HEK293 (cell line): ENCODE results near the gene MMP23B.

Experiments
- EGR2 ChIP-seq: fragments of 450-650 bp; formaldehyde crosslinking; IDR thresholded peaks from 2 replicates; pipeline ENCODE4 v1.5.1; 2016; ENCODE audit warnings: low read depth, missing biosample characterization, missing genetic modification characterization
- HOXA7 ChIP-seq: sonication (generic); formaldehyde crosslinking; IDR thresholded peaks from 2 replicates; pipeline ENCODE4 v1.8.1; 2022; ENCODE audit warnings: missing genetic modification reagents, borderline replicate concordance
- HOXD13 ChIP-seq: sonication (generic); formaldehyde crosslinking; IDR thresholded peaks from 2 replicates; pipeline ENCODE4 v1.8.0; 2022; ENCODE audit warnings: missing genetic modification reagents, borderline replicate concordance
- MEIS1 ChIP-seq: sonication (generic); formaldehyde crosslinking; IDR thresholded peaks from 2 replicates; pipeline ENCODE4 v1.8.1; 2022; ENCODE audit warnings: missing genetic modification reagents, mild to moderate bottlenecking, borderline replicate concordance
- MYNN ChIP-seq: fragments of 450-650 bp; formaldehyde crosslinking; IDR thresholded peaks from 2 replicates; pipeline ENCODE4 v1.5.1; 2016; ENCODE audit warnings: missing biosample characterization, missing genetic modification characterization, borderline replicate concordance
- OSR2 ChIP-seq: fragments of 450-650 bp; formaldehyde crosslinking; IDR thresholded peaks from 2 replicates; pipeline ENCODE4 v1.5.1; 2016; ENCODE audit warnings: missing biosample characterization, missing genetic modification characterization
- RBAK ChIP-seq: fragments of 450-650 bp; formaldehyde crosslinking; IDR thresholded peaks from 2 replicates; pipeline ENCODE4 v1.5.1; 2016; ENCODE audit warnings: missing biosample characterization, missing genetic modification characterization
- ZBTB17 ChIP-seq: fragments of 450-650 bp; formaldehyde crosslinking; IDR thresholded peaks from 2 replicates; pipeline ENCODE4 v1.5.1; 2016; ENCODE audit warnings: missing biosample characterization, missing genetic modification characterization
- ZFP3 ChIP-seq: fragments of 450-650 bp; formaldehyde crosslinking; IDR thresholded peaks from 2 replicates; pipeline ENCODE4 v1.5.1; 2016; ENCODE audit warnings: low read depth, missing biosample characterization, missing genetic modification characterization
- ZFP41 ChIP-seq: fragments of 450-650 bp; formaldehyde crosslinking; IDR thresholded peaks from 2 replicates; pipeline ENCODE4 v1.5.1; 2016; ENCODE audit warnings: missing biosample characterization, missing genetic modification characterization, borderline replicate concordance
- ZNF121 ChIP-seq: fragments of 450-650 bp; formaldehyde crosslinking; IDR thresholded peaks from 2 replicates; pipeline ENCODE4 v1.5.1; 2016; ENCODE audit warnings: missing biosample characterization, missing genetic modification characterization
- ZNF169 ChIP-seq: fragments of 450-650 bp; formaldehyde crosslinking; IDR thresholded peaks from 2 replicates; pipeline ENCODE4 v1.5.1; 2016; ENCODE audit warnings: missing biosample characterization, missing genetic modification characterization
- ZNF19 ChIP-seq: fragments of 450-650 bp; formaldehyde crosslinking; IDR thresholded peaks from 2 replicates; pipeline ENCODE4; 2016; ENCODE audit warnings: missing biosample characterization, missing genetic modification characterization, low read depth
- ZNF214 ChIP-seq: fragments of 450-650 bp; formaldehyde crosslinking; IDR thresholded peaks from 2 replicates; pipeline ENCODE4 v1.5.1; 2017; ENCODE audit warnings: missing biosample characterization, mild to moderate bottlenecking, missing genetic modification characterization, borderline replicate concordance
- ZNF341 ChIP-seq: fragments of 450-650 bp; formaldehyde crosslinking; IDR thresholded peaks from 2 replicates; pipeline ENCODE4; 2016; ENCODE audit warnings: low read depth, missing biosample characterization, missing genetic modification characterization
- ZNF514 ChIP-seq: fragments of 450-650 bp; formaldehyde crosslinking; IDR thresholded peaks from 2 replicates; pipeline ENCODE4 v1.5.1; 2016; ENCODE audit warnings: missing biosample characterization, missing genetic modification characterization
- ZNF555 ChIP-seq: fragments of 450-650 bp; formaldehyde crosslinking; conservative IDR thresholded peaks from 2 replicates; pipeline ENCODE4 v1.5.1; 2017; ENCODE audit warnings: missing biosample characterization, mild to moderate bottlenecking, missing genetic modification characterization, inconsistent platforms
- ZNF571 ChIP-seq: fragments of 450-650 bp; formaldehyde crosslinking; IDR thresholded peaks from 2 replicates; pipeline ENCODE4 v1.5.0; 2017; ENCODE audit warnings: missing biosample characterization, missing genetic modification characterization
- ZNF596 ChIP-seq: fragments of 450-650 bp; IDR thresholded peaks from 2 replicates; pipeline ENCODE4 v1.5.0; 2018; ENCODE audit warnings: missing biosample characterization, mild to moderate bottlenecking, missing genetic modification characterization, moderate library complexity
- ZNF610 ChIP-seq: fragments of 450-650 bp; formaldehyde crosslinking; IDR thresholded peaks from 2 replicates; pipeline ENCODE4 v1.5.1; 2016; ENCODE audit warnings: missing biosample characterization, missing genetic modification characterization, borderline replicate concordance
- ZNF629 ChIP-seq: fragments of 450-650 bp; formaldehyde crosslinking; IDR thresholded peaks from 2 replicates; pipeline ENCODE4 v1.5.1; 2017; ENCODE audit warnings: missing biosample characterization, missing genetic modification characterization
- ZNF701 ChIP-seq: fragments of 450-650 bp; formaldehyde crosslinking; IDR thresholded peaks from 2 replicates; pipeline ENCODE4 v1.5.1; 2016; ENCODE audit warnings: missing biosample characterization, missing genetic modification characterization
- ZNF776 ChIP-seq: fragments of 450-650 bp; formaldehyde crosslinking; IDR thresholded peaks from 2 replicates; pipeline ENCODE4 v1.5.0; 2017; ENCODE audit warnings: missing biosample characterization, missing genetic modification characterization, borderline replicate concordance
- ZNF791 ChIP-seq: fragments of 450-650 bp; formaldehyde crosslinking; IDR thresholded peaks from 2 replicates; pipeline ENCODE4 v1.5.1; 2016; ENCODE audit warnings: missing biosample characterization, missing genetic modification characterization
- TF ChIP-seq, protein P1 (sequence below): fragments of 450-650 bp; formaldehyde crosslinking; IDR thresholded peaks from 2 replicates; pipeline ENCODE4 v1.5.1; 2017; ENCODE audit warnings: missing biosample characterization, mild to moderate bottlenecking, missing genetic modification characterization, moderate library complexity
- TF ChIP-seq, protein P2 (sequence below): fragments of 450-650 bp; formaldehyde crosslinking; IDR thresholded peaks from 2 replicates; pipeline ENCODE4 v1.5.1; 2016; ENCODE audit warnings: missing biosample characterization, missing genetic modification characterization
- TF ChIP-seq, protein P3 (sequence below): fragments of 450-650 bp; formaldehyde crosslinking; IDR thresholded peaks from 2 replicates; pipeline ENCODE4 v1.5.1; 2016; ENCODE audit warnings: missing biosample characterization, missing genetic modification characterization
- TF ChIP-seq, protein P4 (sequence below): fragments of 450-650 bp; formaldehyde crosslinking; optimal IDR thresholded peaks from 2 replicates; pipeline ENCODE3; 2016; ENCODE audit warnings: missing biosample characterization, mild to moderate bottlenecking, missing genetic modification characterization
- TF ChIP-seq, protein P5 (sequence below): fragments of 450-650 bp; formaldehyde crosslinking; IDR thresholded peaks from 2 replicates; pipeline ENCODE4 v1.5.1; 2016; ENCODE audit warnings: missing biosample characterization, missing genetic modification characterization
- TF ChIP-seq, protein P6 (sequence below): fragments of 450-650 bp; formaldehyde crosslinking; IDR thresholded peaks from 2 replicates; pipeline ENCODE4 v1.5.1; 2017; ENCODE audit warnings: missing biosample characterization, missing genetic modification characterization

MMP23B gene

DNA sequence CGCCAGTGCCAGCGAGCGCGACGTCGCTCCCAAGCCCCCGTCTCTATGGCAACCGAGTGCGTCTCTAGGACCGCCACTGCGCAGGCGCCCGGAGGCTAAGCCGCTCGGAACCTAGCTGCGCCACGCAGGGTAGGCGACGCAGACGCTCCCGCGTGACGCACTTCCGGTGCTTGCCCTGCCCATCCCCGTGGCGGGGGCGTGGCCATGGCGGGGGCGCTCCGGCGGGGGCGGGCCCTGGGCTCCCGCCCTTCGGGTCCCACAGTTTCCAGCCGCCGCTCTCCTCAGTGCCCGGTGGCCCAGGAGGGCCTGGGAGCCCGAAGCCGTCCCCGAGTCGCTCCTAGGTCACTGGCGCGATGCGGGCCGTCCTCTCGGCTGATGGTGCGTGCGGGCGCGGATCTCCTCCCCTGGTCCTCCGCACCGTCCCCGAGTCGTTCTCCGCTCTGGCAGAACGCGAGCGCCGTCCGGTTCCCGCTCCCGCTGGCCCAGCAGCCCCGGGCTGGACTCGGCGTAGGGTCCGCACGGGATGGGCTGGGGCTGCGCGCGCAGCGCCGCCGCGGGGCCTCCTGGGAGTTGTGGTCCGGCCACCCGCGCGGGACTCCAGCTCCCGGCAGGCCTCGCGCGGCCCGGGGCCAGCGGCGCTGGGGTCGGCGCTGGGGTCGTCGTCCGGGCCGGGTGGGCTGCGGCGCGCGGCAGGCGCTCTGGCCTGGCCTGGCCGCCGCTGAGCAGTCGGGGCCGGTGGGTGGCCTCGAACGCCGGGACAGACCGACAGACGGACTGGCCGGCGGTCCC is 16.5 kb upstream of the MMP23B start, which contains the start of gene MIB2 (continued):
- TF ChIP-seq, protein P1, sequence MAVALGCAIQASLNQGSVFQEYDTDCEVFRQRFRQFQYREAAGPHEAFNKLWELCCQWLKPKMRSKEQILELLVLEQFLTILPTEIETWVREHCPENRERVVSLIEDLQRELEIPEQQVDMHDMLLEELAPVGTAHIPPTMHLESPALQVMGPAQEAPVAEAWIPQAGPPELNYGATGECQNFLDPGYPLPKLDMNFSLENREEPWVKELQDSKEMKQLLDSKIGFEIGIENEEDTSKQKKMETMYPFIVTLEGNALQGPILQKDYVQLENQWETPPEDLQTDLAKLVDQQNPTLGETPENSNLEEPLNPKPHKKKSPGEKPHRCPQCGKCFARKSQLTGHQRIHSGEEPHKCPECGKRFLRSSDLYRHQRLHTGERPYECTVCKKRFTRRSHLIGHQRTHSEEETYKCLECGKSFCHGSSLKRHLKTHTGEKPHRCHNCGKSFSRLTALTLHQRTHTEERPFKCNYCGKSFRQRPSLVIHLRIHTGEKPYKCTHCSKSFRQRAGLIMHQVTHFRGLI = 0 out of 2 replicates have a peak, but pooled peaks have one; percentile 12
- TF ChIP-seq EGR2 (peak; percentile 91), MYNN (tag by site-specific recombination) (no peak), HOXD13 (CRISPR knock-in tag) (no peak), RBAK (tag by site-specific recombination) (no peak), ZNF596 (tag by site-specific recombination) (no peak), ZNF555 (no peak), ZNF791 (tag by site-specific recombination) (no peak), ZNF341 (tag by site-specific recombination) (no peak), ZNF514 (tag by site-specific recombination) (no peak), ZNF610 (peak; percentile 96), MEIS1 (no peak), ZNF169 (no peak), ZNF19 (no peak), ZNF629 (peak; percentile 100), ZNF121 (tag by site-specific recombination) (no peak), ZNF776 (tag by site-specific recombination) (no peak), ZFP3 (no peak), HOXA7 (no peak), ZNF214 (no peak), ZNF701 (tag by site-specific recombination) (no peak), ZNF571 (no peak), OSR2 (peak; percentile 18; the same call in 1 of the 2 replicates), ZFP41 (tag by site-specific recombination) (no peak), ZBTB17 (tag by site-specific recombination) (no peak)
- TF ChIP-seq, protein P2, sequence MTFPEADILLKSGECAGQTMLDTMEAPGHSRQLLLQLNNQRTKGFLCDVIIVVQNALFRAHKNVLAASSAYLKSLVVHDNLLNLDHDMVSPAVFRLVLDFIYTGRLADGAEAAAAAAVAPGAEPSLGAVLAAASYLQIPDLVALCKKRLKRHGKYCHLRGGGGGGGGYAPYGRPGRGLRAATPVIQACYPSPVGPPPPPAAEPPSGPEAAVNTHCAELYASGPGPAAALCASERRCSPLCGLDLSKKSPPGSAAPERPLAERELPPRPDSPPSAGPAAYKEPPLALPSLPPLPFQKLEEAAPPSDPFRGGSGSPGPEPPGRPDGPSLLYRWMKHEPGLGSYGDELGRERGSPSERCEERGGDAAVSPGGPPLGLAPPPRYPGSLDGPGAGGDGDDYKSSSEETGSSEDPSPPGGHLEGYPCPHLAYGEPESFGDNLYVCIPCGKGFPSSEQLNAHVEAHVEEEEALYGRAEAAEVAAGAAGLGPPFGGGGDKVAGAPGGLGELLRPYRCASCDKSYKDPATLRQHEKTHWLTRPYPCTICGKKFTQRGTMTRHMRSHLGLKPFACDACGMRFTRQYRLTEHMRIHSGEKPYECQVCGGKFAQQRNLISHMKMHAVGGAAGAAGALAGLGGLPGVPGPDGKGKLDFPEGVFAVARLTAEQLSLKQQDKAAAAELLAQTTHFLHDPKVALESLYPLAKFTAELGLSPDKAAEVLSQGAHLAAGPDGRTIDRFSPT (tag by site-specific recombination) = 0 out of 2 replicates have a peak, but pooled peaks have one; percentile 35
- TF ChIP-seq, protein P3, sequence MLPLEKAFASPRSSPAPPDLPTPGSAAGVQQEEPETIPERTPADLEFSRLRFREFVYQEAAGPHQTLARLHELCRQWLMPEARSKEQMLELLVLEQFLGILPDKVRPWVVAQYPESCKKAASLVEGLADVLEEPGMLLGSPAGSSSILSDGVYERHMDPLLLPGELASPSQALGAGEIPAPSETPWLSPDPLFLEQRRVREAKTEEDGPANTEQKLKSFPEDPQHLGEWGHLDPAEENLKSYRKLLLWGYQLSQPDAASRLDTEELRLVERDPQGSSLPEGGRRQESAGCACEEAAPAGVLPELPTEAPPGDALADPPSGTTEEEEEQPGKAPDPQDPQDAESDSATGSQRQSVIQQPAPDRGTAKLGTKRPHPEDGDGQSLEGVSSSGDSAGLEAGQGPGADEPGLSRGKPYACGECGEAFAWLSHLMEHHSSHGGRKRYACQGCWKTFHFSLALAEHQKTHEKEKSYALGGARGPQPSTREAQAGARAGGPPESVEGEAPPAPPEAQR (tag by site-specific recombination) = no peak
- TF ChIP-seq, protein P4, sequence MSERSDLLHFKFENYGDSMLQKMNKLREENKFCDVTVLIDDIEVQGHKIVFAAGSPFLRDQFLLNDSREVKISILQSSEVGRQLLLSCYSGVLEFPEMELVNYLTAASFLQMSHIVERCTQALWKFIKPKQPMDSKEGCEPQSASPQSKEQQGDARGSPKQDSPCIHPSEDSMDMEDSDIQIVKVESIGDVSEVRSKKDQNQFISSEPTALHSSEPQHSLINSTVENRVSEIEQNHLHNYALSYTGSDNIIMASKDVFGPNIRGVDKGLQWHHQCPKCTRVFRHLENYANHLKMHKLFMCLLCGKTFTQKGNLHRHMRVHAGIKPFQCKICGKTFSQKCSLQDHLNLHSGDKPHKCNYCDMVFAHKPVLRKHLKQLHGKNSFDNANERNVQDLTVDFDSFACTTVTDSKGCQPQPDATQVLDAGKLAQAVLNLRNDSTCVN (tag by site-specific recombination) = peak; percentile 94
- TF ChIP-seq, protein P5, sequence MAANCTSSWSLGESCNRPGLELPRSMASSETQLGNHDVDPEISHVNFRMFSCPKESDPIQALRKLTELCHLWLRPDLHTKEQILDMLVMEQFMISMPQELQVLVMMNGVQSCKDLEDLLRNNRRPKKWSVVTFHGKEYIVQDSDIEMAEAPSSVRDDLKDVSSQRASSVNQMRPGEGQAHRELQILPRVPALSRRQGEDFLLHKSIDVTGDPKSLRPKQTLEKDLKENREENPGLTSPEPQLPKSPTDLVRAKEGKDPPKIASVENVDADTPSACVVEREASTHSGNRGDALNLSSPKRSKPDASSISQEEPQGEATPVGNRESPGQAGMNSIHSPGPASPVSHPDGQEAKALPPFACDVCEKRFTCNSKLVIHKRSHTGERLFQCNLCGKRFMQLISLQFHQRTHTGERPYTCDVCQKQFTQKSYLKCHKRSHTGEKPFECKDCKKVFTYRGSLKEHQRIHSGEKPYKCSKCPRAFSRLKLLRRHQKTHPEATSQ (tag by site-specific recombination) = peak; percentile 97
- TF ChIP-seq, protein P6, sequence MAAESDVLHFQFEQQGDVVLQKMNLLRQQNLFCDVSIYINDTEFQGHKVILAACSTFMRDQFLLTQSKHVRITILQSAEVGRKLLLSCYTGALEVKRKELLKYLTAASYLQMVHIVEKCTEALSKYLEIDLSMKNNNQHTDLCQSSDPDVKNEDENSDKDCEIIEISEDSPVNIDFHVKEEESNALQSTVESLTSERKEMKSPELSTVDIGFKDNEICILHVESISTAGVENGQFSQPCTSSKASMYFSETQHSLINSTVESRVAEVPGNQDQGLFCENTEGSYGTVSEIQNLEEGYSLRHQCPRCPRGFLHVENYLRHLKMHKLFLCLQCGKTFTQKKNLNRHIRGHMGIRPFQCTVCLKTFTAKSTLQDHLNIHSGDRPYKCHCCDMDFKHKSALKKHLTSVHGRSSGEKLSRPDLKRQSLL (tag by site-specific recombination) = no peak
